H9 (cell line): ENCODE measurements around the gene TEKT4. TPM values are rescaled to one million over a fixed set of nuclear protein-coding genes. Genes with fewer than 3 reads are reported as not detected.
"Not testable (repeated sequence)": the region's sequence is repeated elsewhere in the genome, so short reads cannot be mapped to it uniquely, and the experiment has no call there.

Source experiments
- DNase-seq: peaks from one replicate; pipeline ENCODE4 v3.0.0-alpha.2; 2017
- H2AFZ ChIP-seq: one replicate; pipeline ENCODE4 v1.6.1; 2013; ENCODE audit warnings: mild to moderate bottlenecking, low read length, control low read depth, moderate library complexity
- H2AK5ac ChIP-seq: 2 replicates; pipeline ENCODE4 v1.6.1; 2013; ENCODE audit warnings: low read length, control low read depth, mixed read lengths; ENCODE audit not compliant: insufficient read length
- H2BK120ac ChIP-seq: one replicate; pipeline ENCODE4 v1.6.1; 2013; ENCODE audit warnings: low read depth, mild to moderate bottlenecking, low read length, control low read depth, inconsistent platforms; ENCODE audit not compliant: poor library complexity, severe bottlenecking
- H2BK12ac ChIP-seq: 2 replicates; pipeline ENCODE4 v1.6.1; 2013; ENCODE audit warnings: low read length, control low read depth, mixed read lengths, low read depth; ENCODE audit not compliant: insufficient read length
- H2BK15ac ChIP-seq: 2 replicates; pipeline ENCODE4 v1.6.1; 2013; ENCODE audit warnings: low read depth, low read length, control low read depth
- H2BK20ac ChIP-seq: one replicate; pipeline ENCODE4 v1.6.1; 2013; ENCODE audit warnings: low read depth, mild to moderate bottlenecking, low read length, control low read depth, inconsistent platforms; ENCODE audit not compliant: poor library complexity, severe bottlenecking
- H2BK5ac ChIP-seq: 2 replicates; pipeline ENCODE4 v1.6.1; 2013; ENCODE audit warnings: low read length, control low read depth, mixed read lengths; ENCODE audit not compliant: insufficient read length
- H3K14ac ChIP-seq: 2 replicates; pipeline ENCODE4 v1.6.1; 2013; ENCODE audit warnings: low read length, control low read depth; ENCODE audit not compliant: insufficient read depth
- H3K18ac ChIP-seq: 2 replicates; pipeline ENCODE4 v1.6.1; 2013; ENCODE audit warnings: low read depth, mild to moderate bottlenecking, mixed read lengths, low read length, control low read depth; ENCODE audit not compliant: insufficient read length
- H3K23ac ChIP-seq: 2 replicates; pipeline ENCODE4 v1.6.1; 2013; ENCODE audit warnings: low read length, control low read depth, mixed read lengths, low read depth; ENCODE audit not compliant: insufficient read length
- H3K23me2 ChIP-seq: 2 replicates; pipeline ENCODE4 v1.6.1; 2013; ENCODE audit warnings: low read depth, mild to moderate bottlenecking, mixed read lengths, low read length, control low read depth; ENCODE audit not compliant: insufficient read length, poor library complexity, severe bottlenecking
- H3K27ac ChIP-seq: 2 replicates; pipeline ENCODE4 v1.5.1; 2013; ENCODE audit warnings: low read length, control low read depth, mixed read lengths, low read depth; ENCODE audit not compliant: insufficient read length
- H3K27me3 ChIP-seq: 2 replicates; pipeline ENCODE4 v1.6.1; 2013; ENCODE audit warnings: low read length, control low read depth, inconsistent platforms; ENCODE audit not compliant: insufficient read depth
- H3K4ac ChIP-seq: 2 replicates; pipeline ENCODE4 v1.6.1; 2013; ENCODE audit warnings: low read depth, mild to moderate bottlenecking, control low read depth, inconsistent platforms, low read length, moderate library complexity
- H3K4me1 ChIP-seq: 2 replicates; pipeline ENCODE4 v1.6.1; 2013; ENCODE audit warnings: low read length, control low read depth, inconsistent platforms; ENCODE audit not compliant: insufficient read depth
- H3K4me2 ChIP-seq: 2 replicates; pipeline ENCODE4 v1.6.1; 2013; ENCODE audit warnings: low read length, control low read depth, mixed read lengths; ENCODE audit not compliant: insufficient read length, insufficient read depth
- H3K56ac ChIP-seq: 2 replicates; pipeline ENCODE4 v1.6.1; 2013; ENCODE audit warnings: low read depth, mild to moderate bottlenecking, mixed read lengths, low read length, control low read depth; ENCODE audit not compliant: insufficient read length
- H3K79me1 ChIP-seq: 2 replicates; pipeline ENCODE4 v1.6.1; 2013; ENCODE audit warnings: low read depth, mild to moderate bottlenecking, moderate library complexity, low read length, control low read depth, inconsistent platforms; ENCODE audit not compliant: insufficient read depth, poor library complexity, severe bottlenecking
- H3K79me2 ChIP-seq: 2 replicates; pipeline ENCODE4 v1.6.1; 2013; ENCODE audit warnings: low read length, control low read depth, inconsistent platforms; ENCODE audit not compliant: insufficient read depth
- H3K9ac ChIP-seq: 2 replicates; pipeline ENCODE4 v1.6.1; 2013; ENCODE audit warnings: low read length, control low read depth, mixed read lengths; ENCODE audit not compliant: insufficient read length; ENCODE audit errors: extremely low read depth
- H3K9me3 ChIP-seq: one replicate; pipeline ENCODE4 v1.6.1; 2013; ENCODE audit warnings: low read depth, low read length, inconsistent platforms; ENCODE audit not compliant: control insufficient read depth
- H3T11ph ChIP-seq: one replicate; pipeline ENCODE4 v1.6.1; 2013; ENCODE audit warnings: mild to moderate bottlenecking, low read length, control low read depth, inconsistent platforms
- H4K20me1 ChIP-seq: one replicate; pipeline ENCODE4 v1.6.1; 2013; ENCODE audit not compliant: control insufficient read depth, insufficient read length, insufficient read depth
- H4K5ac ChIP-seq: 2 replicates; pipeline ENCODE4 v1.6.1; 2013; ENCODE audit warnings: low read depth, mild to moderate bottlenecking, mixed read lengths, low read length, control low read depth; ENCODE audit not compliant: insufficient read length
- H4K8ac ChIP-seq: replicated peaks from 2 replicates; pipeline ENCODE4 v1.6.1; 2013; ENCODE audit warnings: low read length, control low read depth, mixed read lengths, low read depth; ENCODE audit not compliant: insufficient read length
- H4K91ac ChIP-seq: 2 replicates; pipeline ENCODE4 v1.6.1; 2013; ENCODE audit warnings: low read depth, mild to moderate bottlenecking, moderate library complexity, mixed read lengths, low read length, control low read depth; ENCODE audit not compliant: insufficient read length
- H3K27ac Mint-ChIP-seq, 3 experiments: 2 replicates in 2 of 3; 3 replicates in 1 of 3; pipeline ENCODE4 v1.8.0; 2020 to 2021; ENCODE audit warnings: mixed read lengths in 3 of 3, mild to moderate bottlenecking in 1 of 3, moderate library complexity in 1 of 3
- H3K27me3 Mint-ChIP-seq: 2 replicates; pipeline ENCODE4 v1.8.0; 2021; ENCODE audit warnings: low read depth, mild to moderate bottlenecking, moderate library complexity, mixed read lengths
- H3K36me3 Mint-ChIP-seq, 3 experiments: 2 replicates in 2 of 3; 3 replicates in 1 of 3; pipeline ENCODE4 v1.8.0; 2020 to 2021; ENCODE audit warnings: low read depth in 3 of 3, mixed read lengths in 3 of 3; ENCODE audit not compliant: insufficient read depth in 1 of 3
- H3K4me1 Mint-ChIP-seq, 2 experiments: 2 replicates each; pipeline ENCODE4 v1.8.0; 2020; ENCODE audit warnings: mixed read lengths in 2 of 2
- H3K4me3 Mint-ChIP-seq, 2 experiments: 2 replicates in 1 of 2; 3 replicates in 1 of 2; pipeline ENCODE4 v1.8.0; 2020 to 2021; ENCODE audit warnings: mild to moderate bottlenecking in 2 of 2, mixed read lengths in 2 of 2, moderate library complexity in 1 of 2
- H3K9me3 Mint-ChIP-seq, 2 experiments: 2 replicates in 1 of 2; 3 replicates in 1 of 2; pipeline ENCODE4 v1.8.0; 2020; ENCODE audit warnings: mild to moderate bottlenecking in 2 of 2, mixed read lengths in 2 of 2, moderate library complexity in 1 of 2
- WGBS: extraction: QIAGEN DNeasy Blood & Tissue Kit; methylation state at CpG from one replicate; pipeline ENCODE4 v1.1.7; 2013; ENCODE audit warnings: missing lambda C conversion rate, low lambda C conversion rate, mixed read lengths; ENCODE audit not compliant: insufficient read length; ENCODE audit errors: extremely low coverage; 5-methylcytosine and 5-hydroxymethylcytosine counted together
- total RNA-seq: library from RNA; stranded (reverse); gene quantifications from 2 replicates; pipeline ENCODE4 v1.2.1, GENCODE V29; 2021
- TF ChIP-seq, protein P1 (sequence below): fragments of 200-600 bp; sonication (generic); conservative IDR thresholded peaks from 3 replicates; pipeline ENCODE4 v1.8.0; 2021; ENCODE audit warnings: antibody characterized with exemption, mild to moderate bottlenecking

TEKT4 gene
- total RNA-seq, 1 experiment from 2014 or later: not detected

DNA sequence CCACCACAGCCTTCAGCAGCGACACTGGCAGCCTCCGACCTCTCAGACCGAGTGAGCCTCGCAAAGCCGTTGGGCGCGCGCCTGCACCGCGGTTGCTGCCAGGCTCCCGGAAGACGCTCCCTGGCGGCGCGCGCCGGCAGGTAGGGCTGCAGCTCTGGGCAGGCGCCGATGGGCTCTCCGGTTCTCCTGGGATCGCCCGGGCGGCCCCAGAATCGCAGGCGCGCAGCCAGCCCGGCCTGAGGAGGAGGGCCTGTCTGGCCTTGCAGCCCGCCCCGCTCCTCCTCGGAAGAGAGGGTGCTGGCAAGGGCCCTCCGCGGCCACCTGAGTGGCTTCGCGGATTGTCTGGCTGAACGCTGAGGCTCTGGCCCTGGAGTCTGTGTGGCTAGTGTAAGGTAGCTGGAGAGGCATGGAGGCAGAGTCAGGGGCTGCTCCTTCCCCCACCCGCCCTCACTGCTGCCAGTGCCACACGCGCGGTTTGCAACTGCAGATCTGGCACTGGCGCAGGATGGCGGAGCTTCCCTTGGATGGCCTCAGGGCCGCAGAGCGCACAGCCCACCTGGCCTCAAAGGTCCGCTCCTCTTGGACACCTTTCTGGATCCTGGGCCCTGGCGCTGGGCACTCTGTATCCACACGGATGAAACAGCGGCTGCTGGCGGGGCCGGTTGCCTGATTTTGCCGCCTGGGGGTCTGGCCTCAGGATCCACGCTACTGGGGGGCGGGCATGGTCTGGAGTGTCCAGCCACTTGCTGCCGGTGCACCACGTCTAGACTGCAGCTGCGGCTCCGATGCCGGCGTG is 13.7 kb upstream of the TEKT4 start:
- H2AFZ ChIP-seq, H3K79me2 ChIP-seq, H2BK5ac ChIP-seq, H3K18ac ChIP-seq, H3K4me1 Mint-ChIP-seq, H4K91ac ChIP-seq, H3K27ac Mint-ChIP-seq, H3K9me3 Mint-ChIP-seq, H3K4me1 ChIP-seq, H3K9me3 ChIP-seq, H3K4me2 ChIP-seq, H3K27ac ChIP-seq, H3K36me3 Mint-ChIP-seq, H2BK120ac ChIP-seq, H4K20me1 ChIP-seq, H2BK12ac ChIP-seq, H3T11ph ChIP-seq, H3K9ac ChIP-seq, H4K5ac ChIP-seq, H3K14ac ChIP-seq, H3K79me1 ChIP-seq, H2BK20ac ChIP-seq, H3K23ac ChIP-seq, H2BK15ac ChIP-seq, H2AK5ac ChIP-seq, H3K56ac ChIP-seq, H3K4ac ChIP-seq, H3K23me2 ChIP-seq, H4K8ac ChIP-seq: not testable (repeated sequence)
- H3K27me3 ChIP-seq: peaks cover 12% of the 10 kb centered on the region; the same call in 1 of the 2 replicates
- Mint-ChIP-seq H3K4me3 (peak overlapping the region; percentile 48 to 84), H3K27me3 (peaks cover 53% of the 10 kb centered on the region)
- peak; percentile 25 for DNase-seq
- no CpG with 5 or more reads among the region's 58 CpGs for WGBS
- TF ChIP-seq, protein P1, sequence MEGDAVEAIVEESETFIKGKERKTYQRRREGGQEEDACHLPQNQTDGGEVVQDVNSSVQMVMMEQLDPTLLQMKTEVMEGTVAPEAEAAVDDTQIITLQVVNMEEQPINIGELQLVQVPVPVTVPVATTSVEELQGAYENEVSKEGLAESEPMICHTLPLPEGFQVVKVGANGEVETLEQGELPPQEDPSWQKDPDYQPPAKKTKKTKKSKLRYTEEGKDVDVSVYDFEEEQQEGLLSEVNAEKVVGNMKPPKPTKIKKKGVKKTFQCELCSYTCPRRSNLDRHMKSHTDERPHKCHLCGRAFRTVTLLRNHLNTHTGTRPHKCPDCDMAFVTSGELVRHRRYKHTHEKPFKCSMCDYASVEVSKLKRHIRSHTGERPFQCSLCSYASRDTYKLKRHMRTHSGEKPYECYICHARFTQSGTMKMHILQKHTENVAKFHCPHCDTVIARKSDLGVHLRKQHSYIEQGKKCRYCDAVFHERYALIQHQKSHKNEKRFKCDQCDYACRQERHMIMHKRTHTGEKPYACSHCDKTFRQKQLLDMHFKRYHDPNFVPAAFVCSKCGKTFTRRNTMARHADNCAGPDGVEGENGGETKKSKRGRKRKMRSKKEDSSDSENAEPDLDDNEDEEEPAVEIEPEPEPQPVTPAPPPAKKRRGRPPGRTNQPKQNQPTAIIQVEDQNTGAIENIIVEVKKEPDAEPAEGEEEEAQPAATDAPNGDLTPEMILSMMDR: peak; percentile 36; the same call in 2 of the 3 replicates

DNA sequence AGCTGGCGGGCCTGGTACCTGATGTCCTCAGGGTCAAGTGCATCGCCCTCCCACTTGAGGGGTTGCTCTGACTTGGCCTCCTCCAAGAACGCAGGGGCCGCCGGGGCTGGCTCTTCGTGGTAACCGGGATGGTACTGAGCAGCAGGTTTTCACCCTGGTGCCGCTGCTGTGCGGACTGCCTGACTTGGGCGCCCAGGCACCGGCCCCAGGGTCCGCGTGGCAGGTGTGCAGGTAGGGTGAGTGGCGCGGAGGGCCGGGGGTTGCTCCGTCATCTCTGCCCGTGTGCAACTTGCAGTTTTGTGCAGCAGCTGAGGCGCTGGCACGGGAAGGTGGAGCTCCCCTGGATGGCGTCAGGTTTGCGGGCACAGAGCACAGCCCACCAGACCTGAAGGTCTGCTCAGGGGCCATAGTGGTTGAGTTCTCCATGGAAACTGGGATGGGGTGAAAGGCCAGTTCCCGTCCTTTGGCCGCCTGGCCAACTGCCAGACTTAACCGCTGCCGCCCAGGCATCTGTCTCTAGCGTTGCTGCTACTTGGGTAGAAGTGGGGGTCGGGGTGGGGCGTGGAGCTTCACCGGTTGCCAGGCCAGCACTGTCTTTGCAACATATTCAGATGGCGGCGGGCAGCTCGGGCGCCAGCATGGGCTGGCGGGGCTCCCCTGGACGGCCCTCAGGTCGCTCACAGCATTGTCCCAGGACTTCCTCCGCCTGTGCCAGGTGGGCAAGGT is 12.9 kb upstream of the TEKT4 start:
- H3K79me2 ChIP-seq, H3K14ac ChIP-seq, H3K36me3 Mint-ChIP-seq, H4K5ac ChIP-seq, H4K8ac ChIP-seq, H3K23ac ChIP-seq, H3K4me1 Mint-ChIP-seq, H3K9ac ChIP-seq, H3K4me2 ChIP-seq, H2BK20ac ChIP-seq, H4K20me1 ChIP-seq, H3K27ac Mint-ChIP-seq, H3K9me3 ChIP-seq, H3T11ph ChIP-seq, H4K91ac ChIP-seq, H2BK5ac ChIP-seq, H3K56ac ChIP-seq, H2BK120ac ChIP-seq, H3K27ac ChIP-seq, H3K9me3 Mint-ChIP-seq, H3K23me2 ChIP-seq, H2AK5ac ChIP-seq, H3K4ac ChIP-seq, H2AFZ ChIP-seq, H3K4me3 Mint-ChIP-seq, H2BK15ac ChIP-seq, H3K18ac ChIP-seq, H3K4me1 ChIP-seq, H2BK12ac ChIP-seq, H3K79me1 ChIP-seq: not testable (repeated sequence)
- peaks cover 61% of the 10 kb centered on the region for H3K27me3 Mint-ChIP-seq
- WGBS: no CpG with 5 or more reads among the region's 38 CpGs
- H3K27me3 ChIP-seq: peaks cover 15% of the 10 kb centered on the region; the same call in 1 of the 2 replicates
- DNase-seq: peak; percentile 8
